Glutamatergic neuron (in vitro differentiated cells): ENCODE results near the gene GLMP. TPM values are rescaled to one million over a fixed set of nuclear protein-coding genes. Genes with fewer than 3 reads are reported as not detected.

ENCODE experiments used
- DNase-seq: peaks from one replicate; pipeline ENCODE4 v3.0.0; 2022
- H3K27ac Mint-ChIP-seq: one replicate; pipeline ENCODE4 v1.8.0; 2020; ENCODE audit warnings: mild to moderate bottlenecking, mixed read lengths, inconsistent platforms; ENCODE audit not compliant: unreplicated experiment
- H3K27me3 Mint-ChIP-seq: one replicate; pipeline ENCODE4 v1.8.0; 2020; ENCODE audit warnings: mild to moderate bottlenecking, moderate library complexity, mixed read lengths, inconsistent platforms; ENCODE audit not compliant: unreplicated experiment
- H3K36me3 Mint-ChIP-seq: one replicate; pipeline ENCODE4 v1.8.0; 2020; ENCODE audit warnings: mild to moderate bottlenecking, mixed read lengths, inconsistent platforms; ENCODE audit not compliant: unreplicated experiment
- H3K4me1 Mint-ChIP-seq: one replicate; pipeline ENCODE4 v1.8.0; 2020; ENCODE audit warnings: mild to moderate bottlenecking, low read depth, mixed read lengths, inconsistent platforms; ENCODE audit not compliant: unreplicated experiment
- H3K4me3 Mint-ChIP-seq: one replicate; pipeline ENCODE4 v1.8.0; 2020; ENCODE audit warnings: mild to moderate bottlenecking, mixed read lengths, inconsistent platforms; ENCODE audit not compliant: unreplicated experiment
- H3K9me3 Mint-ChIP-seq: one replicate; pipeline ENCODE4 v1.8.0; 2020; ENCODE audit warnings: mild to moderate bottlenecking, moderate library complexity, mixed read lengths, inconsistent platforms; ENCODE audit not compliant: unreplicated experiment
- CTCF ChIP-seq: fragments of 200-600 bp; sonication (generic); IDR thresholded peaks from one replicate; pipeline ENCODE4 v1.5.0; 2021; ENCODE audit not compliant: partially characterized antibody, unreplicated experiment
- total RNA-seq: library from RNA; stranded (reverse); fragmentation: NEBNext Ultra II Directional; extraction: Animal tissue kit (Norgen Biotek cat#: 25700); gene quantifications from one replicate; pipeline ENCODE4 v1.2.1, GENCODE V29; 2021; ENCODE audit not compliant: unreplicated experiment

Gene GLMP
- total RNA-seq, 1 donor from 2014 or later, result 35.4 TPM

- peaks cover 4% of the 10 kb centered on the region for H3K36me3 Mint-ChIP-seq
- H3K27ac Mint-ChIP-seq, result no peak overlapping the region
- peaks cover 2% of the 10 kb centered on the region for H3K9me3 Mint-ChIP-seq
- no peak for DNase-seq
- H3K4me3 Mint-ChIP-seq, result no peak overlapping the region
- no peak for TF ChIP-seq CTCF
- H3K27me3 Mint-ChIP-seq, result peaks cover under 1% of the 10 kb centered on the region
- H3K4me1 Mint-ChIP-seq, result peaks cover 11% of the 10 kb centered on the region
Observed at GRCh38 chr1:156276966-156277381, 18.5 kb downstream of the GLMP start.

- Mint-ChIP-seq H3K36me3 (peaks cover 4% of the 10 kb centered on the region), H3K27me3 (peaks cover 3% of the 10 kb centered on the region), H3K27ac (no peak overlapping the region), H3K4me3 (no peak overlapping the region), H3K9me3 (peaks cover 2% of the 10 kb centered on the region), H3K4me1 (peaks cover 6% of the 10 kb centered on the region)
- no peak for TF ChIP-seq CTCF
- no peak for DNase-seq
Observed at GRCh38 chr1:156276532-156276931, 18.9 kb downstream of the GLMP start.

GRCh38 chr1:156270314-156270713 is 25.2 kb downstream of the GLMP start:
- peaks cover 2% of the 10 kb centered on the region for H3K9me3 Mint-ChIP-seq
- H3K36me3 Mint-ChIP-seq, result peaks cover 11% of the 10 kb centered on the region
- DNase-seq, result no peak
- no peak overlapping the region for H3K4me3 Mint-ChIP-seq
- no peak for TF ChIP-seq CTCF
- no peaks in the 10 kb centered on the region for H3K4me1 Mint-ChIP-seq
- H3K27ac Mint-ChIP-seq, result no peak overlapping the region
- peaks cover 3% of the 10 kb centered on the region for H3K27me3 Mint-ChIP-seq

- Mint-ChIP-seq H3K36me3 (peaks cover 11% of the 10 kb centered on the region), H3K4me3 (no peak overlapping the region), H3K27me3 (peaks cover 4% of the 10 kb centered on the region), H3K27ac (no peak overlapping the region), H3K4me1 (peaks cover 1% of the 10 kb centered on the region), H3K9me3 (peaks cover 4% of the 10 kb centered on the region)
- no peak for TF ChIP-seq CTCF
- DNase-seq, result no peak
Observed at GRCh38 chr1:156268336-156268735, 27.1 kb downstream of the GLMP start.

GRCh38 chr1:156266051-156266450 is 29.4 kb downstream of the GLMP start:
- DNase-seq, result no peak
- Mint-ChIP-seq H3K27me3 (peaks cover 2% of the 10 kb centered on the region), H3K27ac (no peak overlapping the region), H3K9me3 (peaks cover 6% of the 10 kb centered on the region), H3K36me3 (peaks cover 7% of the 10 kb centered on the region), H3K4me1 (peaks cover 5% of the 10 kb centered on the region), H3K4me3 (no peak overlapping the region)
- TF ChIP-seq CTCF, result no peak
